Activated naive CD8-positive, alpha-beta T cell treated with anti-CD3 and anti-CD28 coated beads, Interleukin-2, amount 50 U/mL, for 16 hours (primary cell): ENCODE data around the gene TMEM130.
"Not testable (repeated sequence)": the region's sequence is repeated elsewhere in the genome, so short reads cannot be mapped to it uniquely, and the experiment has no call there.

ENCODE experiments used
- DNase-seq: peaks from one replicate; pipeline ENCODE4 v3.0.0-alpha.2; 2020; ENCODE audit warnings: low read depth, low spot score

Gene TMEM130

DNA sequence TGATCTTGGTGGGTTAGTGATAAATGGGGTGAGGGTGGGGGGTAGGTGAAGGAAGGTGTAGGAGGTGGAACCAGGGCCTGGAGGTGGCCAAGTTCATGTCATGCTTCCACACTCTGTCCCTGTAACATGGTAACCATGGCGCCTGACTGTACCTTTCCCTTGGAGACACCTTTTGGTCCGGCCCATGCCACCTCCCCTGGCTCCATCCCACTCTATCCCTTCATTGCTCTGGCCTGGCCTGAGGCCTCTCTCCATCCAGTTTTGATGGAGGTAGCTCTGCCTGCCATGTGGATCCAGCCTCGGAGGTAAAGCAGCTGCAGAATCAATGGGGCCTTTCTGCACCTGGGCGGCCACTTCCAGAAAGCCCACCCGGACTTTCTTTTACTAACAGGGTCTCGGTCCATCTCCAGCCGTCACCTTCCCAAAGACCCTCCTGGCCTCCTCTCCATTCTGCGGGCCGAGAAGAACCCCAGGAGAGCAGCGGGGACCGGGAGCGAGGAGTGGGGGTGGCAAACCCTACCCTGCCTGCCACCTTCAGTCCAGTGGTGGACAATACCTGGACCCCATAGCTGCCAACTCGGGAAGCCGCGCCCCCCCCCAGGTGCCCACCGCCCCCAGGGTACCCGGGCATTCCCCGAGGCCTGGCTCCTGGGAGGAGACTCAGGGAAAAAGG, 8.0 kb upstream of the TMEM130 start:
- DNase-seq = no peak

DNA sequence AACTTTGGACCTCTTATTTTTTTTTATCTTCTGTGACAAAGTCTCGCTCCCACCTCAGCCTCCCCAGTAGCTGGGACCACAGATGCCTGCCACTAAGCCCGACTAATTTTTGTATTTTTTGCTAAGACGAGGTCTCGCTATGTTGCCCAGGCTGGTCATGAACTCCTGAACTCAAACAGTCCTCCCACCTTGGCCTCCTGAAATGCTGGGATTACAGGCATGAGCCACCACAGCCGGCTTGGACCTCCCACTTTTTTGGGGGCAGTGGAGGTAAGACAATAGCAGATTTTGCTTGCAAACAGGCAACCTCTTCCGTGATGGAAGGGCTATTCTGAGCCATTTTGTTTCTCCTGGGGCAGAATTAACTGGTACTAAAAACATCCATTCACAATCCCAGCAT, 7.3 kb upstream of the TMEM130 start:
- no peak for DNase-seq

DNA sequence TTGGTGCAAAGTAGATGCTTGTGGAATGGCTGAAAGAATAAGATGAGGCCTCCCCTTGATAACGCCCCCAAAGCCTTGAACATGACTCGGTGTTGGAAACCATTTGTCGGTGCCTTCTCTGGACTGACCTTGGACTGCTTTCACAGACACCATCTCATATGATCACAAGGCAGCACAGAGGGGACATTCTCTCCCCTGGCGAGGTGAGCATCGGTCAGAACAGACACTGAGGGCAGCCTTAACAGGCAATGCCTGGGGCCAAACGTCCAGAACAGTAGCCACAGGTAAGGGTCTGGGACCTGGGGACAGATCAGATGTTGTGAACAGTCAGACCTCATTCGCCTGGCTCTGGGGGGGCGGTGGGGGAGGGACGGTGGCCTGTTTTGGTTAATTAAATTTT, 5.7 kb upstream of the TMEM130 start:
- no peak for DNase-seq

DNA sequence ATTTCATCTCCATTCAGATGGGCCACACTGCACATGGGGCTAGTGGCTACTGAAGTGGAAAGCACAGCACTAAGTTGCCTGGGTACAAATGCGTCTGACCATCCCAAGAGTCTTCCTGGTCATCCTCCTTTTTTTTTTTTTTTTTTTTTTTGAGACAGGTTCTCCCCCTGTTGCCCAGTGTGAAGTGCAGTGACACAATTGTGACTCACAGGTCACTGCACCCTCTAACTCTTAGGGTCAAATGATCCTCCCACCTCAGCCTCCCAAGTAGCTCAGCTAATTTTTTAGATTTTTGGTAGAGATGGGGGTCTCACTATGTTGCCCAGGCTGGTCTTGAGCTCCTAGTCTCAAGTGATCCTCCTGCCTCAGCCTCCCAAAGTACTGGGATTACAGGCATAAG, 5.1 kb upstream of the TMEM130 start:
- DNase-seq = no peak

DNA sequence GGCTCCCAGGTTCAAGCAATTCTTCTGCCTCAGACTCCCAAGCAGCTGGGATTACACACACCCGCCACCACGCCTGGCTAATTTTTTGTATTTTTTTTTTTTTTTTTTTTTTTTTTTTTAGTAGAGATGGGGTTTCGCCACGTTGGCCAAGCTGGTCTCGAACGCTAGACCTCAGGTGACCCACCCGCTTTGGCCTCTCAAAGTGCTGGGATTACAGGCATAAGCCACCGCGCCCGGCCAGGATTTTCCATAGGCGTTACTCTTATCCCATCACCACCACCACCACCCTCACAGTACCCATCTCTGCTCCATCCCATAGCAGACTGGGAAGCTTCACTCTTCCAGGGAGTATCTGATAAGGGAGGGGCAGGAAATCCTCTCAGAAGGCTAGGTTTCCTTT, 3.8 kb upstream of the TMEM130 start:
- not testable (repeated sequence) for DNase-seq

DNA sequence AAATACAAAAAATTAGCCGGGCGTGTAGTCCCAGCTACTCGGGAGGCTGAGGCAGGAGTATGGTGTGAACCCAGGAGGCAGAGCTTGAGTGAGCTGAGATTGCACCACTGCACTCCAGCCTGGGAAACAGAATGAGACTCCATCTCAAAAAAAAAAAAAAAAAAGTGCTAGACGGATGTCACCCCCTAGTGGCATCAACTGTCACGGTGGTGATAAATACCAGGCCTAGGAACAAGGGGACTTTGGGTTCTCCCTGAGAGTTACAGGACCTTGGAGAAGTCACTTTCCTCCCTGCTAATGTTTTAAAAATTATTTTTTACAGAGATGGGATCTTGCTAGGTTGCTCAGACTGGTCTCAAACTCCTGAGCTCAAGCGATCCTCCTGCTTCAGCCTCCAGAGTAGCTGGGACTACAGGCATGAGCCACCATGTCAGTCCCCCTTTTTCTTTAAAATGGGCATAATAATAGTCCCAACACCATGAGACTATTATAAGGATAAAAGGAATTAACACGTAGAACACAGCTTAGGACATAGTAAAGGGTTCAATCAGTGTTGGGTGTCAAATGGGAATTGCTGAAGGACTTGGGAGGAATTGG, 2.6 kb upstream of the TMEM130 start:
- DNase-seq = no peak

DNA sequence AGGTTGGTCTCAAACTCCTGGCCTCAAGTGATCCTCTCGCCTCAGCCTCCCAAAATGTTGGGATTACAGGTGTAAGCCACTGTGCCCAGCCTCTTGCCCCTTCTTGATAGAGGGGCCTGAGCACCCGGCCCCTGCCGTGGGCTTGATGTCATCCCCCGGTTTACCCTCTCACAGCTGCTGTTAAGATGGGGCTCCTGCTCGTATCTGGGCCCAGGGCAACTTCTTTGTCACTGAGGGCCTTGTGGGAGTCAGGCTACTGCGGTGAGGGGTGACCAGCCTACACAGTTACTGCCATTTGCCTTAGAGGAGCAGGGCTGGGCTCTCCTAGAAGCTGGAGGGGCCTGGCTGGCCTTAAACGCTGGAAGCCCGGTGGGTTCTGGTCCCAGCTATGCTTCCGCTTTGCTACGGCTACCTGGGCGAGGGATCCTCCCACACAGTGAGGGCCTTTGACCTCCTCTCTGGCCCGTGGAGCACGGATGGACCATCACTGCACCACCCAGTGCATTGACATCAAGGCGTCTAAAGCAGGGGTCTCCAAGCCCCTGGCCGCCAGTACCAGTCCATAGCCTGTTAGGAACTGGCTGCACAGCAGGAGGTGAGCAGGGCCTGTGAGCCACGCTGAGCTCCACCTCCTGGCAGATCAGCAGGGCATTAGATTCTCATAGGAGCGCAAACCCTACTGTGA, 1.1 kb upstream of the TMEM130 start:
- no peak for DNase-seq

DNA sequence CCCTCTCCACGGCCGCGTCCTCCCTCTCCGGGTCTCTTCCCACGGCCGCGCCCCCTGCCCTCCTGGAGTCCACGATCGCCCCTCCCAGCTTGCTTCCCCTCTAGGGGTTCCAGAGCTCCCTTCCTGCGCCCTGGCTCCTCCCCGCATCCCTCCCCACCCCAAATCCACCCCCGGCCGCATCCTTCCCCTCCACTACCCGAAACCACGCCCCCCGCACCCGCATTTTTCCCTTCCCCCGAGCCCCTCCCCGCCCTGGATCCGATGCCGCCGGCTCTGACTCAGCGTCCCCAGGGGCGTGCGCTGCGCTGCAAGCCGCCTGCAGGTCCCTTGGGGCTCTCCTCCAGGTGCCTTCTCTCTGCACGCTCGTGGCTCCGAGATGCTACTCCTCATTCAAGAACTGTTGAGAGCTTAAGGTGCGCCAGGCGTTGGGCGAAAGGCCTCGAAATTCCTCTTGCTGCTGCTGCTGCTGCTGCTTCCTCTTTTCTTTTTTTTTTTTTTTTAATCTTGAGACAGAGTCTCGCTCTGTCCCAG, 372 bp upstream of the TMEM130 start:
- peak; percentile 52 for DNase-seq

DNA sequence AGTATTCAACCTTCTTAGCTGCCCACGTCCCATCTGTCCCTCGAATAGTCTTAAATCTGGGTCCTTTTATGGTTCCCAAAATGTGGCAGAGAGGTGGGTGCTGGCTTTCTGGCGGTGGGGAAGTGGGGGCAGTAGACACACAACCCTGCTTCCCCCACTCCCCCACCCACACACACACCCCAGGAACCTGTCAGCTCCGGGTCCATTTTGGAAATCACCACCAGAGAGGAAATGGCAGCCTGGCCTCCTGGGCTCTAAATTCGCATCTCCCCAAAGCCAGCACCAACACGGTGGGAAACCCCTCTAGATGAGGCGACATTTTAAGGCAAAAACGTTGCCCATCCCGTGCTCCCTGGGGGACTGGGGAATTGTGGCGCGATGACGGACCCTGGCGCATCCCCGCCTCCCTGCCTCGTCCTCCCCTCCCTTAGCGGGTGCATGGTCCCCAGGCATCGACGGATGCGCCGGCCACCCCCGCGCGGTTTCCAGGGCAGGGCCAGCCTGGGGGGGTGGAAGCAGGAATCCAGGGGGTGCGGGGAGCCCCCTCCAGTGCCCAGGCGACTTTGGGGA, 702 bp downstream of the TMEM130 start:
- no peak for DNase-seq

DNA sequence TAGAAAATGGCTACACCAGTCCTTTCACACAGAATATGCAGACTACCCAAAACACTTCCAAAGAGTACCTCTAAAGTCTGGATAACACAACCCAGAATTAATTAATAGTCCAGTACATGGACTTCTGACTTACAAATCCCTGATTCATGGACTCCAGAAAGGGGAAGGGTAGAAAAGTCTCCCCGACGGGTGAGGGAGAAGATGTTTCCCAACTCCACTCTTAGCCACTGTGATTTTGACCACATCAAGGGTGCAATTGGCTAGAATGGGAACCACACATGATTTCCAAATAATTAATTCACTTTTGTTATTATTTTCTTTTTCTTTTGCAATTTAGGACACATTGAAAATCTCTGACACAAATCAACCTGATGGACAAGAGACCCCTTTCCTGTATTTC, 1.4 kb downstream of the TMEM130 start:
- no peak for DNase-seq

DNA sequence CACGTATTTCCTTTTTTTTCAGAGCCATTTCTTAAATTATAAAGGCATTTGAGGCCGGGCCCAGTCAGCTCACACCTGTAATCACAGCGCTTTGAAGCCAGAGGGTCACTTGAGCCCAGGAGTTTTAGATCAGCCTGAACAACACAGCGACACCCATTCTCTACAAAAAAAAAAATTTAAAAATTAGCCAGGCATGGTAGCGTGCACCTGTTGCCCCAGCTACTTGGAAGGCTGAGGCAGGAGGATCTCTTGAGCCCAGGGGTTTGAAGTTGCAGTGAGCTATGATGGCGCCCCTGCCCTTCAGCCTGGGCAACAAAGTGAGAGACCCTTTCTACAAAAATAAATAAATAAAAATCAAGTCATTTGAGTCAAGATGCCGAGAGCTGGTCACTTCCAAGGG, 3.0 kb downstream of the TMEM130 start:
- no peak for DNase-seq

DNA sequence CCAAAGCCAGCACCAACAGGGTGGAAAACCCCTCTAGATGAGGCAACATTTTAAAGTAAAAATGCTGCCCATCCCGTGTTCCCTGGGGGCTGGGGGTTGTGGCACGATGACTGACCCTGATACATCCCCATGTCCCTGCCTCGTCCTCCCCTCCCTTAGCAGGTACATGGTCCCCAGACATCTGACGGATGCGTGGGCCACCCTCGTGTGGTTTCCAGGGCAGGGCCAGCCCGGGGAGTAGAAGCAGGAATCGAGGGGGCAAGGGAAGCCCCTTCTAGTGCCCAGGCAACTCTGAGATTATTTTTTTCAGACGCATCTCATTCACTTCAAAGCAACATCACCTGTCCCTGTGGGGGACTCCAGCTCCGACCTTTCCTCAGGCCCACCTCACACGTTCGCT, 3.5 kb downstream of the TMEM130 start:
- no peak for DNase-seq

DNA sequence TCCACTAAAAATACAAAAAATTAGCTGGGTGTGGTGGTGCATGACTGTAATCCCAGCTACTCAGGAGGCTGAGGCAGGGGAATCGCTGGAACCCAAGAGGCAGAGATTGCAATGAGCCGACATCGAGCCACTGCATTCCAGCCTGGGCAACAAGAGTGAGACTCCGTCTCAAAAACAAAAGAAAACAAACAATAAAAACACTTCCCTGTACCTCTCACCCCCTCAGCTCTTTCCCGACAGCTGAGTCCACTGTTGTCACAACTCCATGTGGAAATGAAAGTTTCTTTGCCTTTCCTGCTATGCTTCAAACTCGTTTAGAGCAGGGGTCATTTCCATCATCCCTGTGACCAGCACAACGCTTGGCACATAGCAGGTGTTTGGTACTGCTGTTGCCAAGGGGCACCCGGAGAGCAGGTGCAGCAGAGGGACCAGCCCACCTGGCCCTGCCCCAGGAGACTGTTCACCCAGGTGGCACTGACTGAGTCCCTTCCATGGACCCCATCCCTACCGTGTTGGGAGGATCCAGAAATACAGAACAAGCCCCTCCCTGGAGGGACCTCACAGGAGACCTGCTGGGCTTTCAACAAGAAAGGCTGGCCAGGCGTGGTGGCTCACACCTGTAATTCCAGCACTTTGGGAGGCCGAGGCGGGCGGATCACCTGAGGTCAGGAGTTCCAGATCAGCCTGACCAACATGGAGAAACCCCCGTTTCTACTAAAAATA, 4.9 kb downstream of the TMEM130 start:
- no peak for DNase-seq

DNA sequence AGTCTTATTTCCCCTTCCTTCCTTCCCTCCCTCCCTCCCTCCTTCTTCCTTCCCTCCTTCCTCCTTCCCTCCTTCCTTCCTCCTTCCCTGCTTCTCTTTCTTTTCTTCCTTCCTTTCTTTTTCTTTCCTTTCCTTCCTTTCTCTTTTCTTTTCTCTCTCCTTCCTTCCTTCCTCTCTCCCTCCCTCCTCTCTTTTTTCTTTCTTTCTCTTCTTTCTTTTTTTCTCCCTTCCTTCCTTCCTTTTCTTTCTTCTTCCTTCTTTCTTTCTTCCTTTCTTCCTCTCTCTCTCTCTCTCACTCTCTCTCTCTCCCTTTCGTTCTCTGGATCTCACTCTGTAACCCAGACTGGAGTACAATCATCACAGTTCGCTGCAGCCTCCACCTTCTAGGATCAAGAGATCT, 6.2 kb downstream of the TMEM130 start:
- DNase-seq = no peak

DNA sequence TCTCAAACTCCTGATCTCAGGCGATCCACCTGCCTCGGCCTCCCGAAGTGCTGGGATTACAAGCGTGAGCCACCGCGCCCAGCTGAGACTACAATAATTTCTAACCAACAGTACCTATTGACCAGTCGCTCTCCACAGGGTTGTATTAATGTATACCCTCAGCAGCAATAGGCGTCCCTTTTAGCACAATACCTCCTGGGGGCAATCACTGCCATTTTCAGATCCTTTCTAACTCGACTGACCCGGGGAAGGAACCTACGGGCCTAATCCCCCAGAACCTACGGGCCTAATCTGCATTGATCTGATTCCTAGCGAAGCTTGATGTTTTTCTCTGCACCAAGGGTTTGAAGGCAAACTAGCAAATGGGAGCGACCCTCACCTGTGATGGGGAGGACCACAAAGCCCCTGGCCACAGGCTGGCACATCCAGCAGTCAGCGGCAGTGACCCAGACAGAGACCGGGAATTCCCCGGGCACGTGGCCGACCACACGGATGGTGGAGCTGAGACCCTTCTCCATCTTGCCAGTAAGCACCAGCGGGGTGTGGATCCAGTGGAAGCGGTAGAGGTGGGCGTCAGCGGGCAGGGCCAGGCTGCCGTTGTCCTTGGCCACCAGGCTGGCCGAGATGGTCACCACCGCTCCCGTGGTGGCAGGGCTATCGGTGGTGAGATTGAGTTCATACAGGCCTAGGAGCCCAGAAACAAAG, 6.9 kb downstream of the TMEM130 start:
- DNase-seq = no peak

DNA sequence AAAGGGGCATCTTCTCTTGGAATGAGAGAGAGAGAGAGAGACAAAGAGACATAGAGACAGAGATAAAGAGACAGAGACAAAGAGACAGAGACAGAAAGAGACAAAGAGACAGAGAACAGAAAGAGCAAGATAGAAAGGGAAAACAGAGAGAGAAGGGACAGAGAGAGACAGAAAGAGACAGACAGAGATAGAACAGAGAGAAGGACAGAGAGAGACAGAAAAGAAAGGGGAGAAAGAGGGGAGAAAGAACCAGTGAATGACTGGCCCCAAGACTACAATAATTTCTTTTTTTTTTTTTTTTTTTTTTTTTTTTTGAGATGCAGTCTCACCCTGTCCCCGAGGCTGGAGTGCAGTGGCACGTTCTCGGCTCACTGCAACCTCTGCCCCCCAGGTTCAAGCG, 7.6 kb downstream of the TMEM130 start:
- no peak for DNase-seq

DNA sequence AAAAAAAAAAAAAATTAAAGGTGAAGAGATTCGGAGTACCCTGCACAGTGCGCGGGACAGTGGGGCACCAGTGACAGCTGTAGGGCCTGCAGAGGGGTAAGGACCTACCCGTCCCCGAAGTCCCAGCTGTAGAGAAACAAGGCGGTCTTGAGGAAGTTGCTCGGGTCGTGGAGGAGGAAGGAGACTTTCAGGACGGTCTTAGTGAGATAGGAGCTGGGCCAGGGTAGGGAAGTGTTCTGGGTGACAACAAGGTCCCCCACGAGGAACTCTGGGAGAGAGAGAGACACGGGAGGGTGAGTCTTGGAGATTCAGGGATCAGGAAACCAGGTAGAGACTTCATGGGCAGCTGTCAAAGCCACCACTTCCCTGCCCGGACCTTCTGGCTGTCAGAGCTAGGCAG, 9.7 kb downstream of the TMEM130 start:
- no peak for DNase-seq

DNA sequence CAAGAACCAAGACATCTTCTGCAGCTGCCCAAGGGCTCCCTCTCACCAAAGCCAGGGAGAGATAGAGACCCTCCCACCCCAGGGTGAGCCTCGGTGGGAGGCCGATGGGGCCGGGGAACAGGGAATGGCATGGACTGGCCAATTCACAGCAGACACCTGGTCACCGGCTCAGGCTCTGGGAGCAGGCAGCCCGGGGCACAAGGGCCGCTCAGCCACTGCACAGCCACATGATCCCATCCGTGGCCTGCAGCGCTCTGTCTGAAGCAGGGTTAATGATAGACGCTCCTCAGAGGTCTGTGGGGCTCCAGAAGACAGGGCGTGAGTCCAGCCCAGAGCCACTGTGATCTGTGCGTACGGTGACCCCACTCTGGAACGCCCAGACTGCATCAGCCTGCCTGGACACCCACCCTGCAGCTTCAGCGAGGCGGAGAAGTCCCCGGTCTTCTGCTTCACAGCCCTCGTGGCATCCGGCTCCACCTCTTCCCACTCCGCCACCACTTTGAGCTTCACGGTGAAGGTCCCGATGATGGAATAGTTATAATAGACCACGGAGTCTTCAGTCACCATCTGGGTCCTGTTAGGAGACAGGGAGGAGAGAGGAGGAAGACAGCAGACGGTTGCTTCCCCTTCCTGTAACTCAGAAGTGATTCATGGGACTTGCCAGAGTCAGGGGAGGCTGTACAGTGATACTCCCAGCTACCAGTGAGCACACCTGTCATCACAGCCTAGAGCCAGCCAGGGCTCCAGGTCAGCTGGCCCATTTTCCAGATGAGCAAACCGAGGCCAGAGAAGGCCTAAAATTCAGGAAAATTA, 14.0 kb downstream of the TMEM130 start:
- DNase-seq = no peak

DNA sequence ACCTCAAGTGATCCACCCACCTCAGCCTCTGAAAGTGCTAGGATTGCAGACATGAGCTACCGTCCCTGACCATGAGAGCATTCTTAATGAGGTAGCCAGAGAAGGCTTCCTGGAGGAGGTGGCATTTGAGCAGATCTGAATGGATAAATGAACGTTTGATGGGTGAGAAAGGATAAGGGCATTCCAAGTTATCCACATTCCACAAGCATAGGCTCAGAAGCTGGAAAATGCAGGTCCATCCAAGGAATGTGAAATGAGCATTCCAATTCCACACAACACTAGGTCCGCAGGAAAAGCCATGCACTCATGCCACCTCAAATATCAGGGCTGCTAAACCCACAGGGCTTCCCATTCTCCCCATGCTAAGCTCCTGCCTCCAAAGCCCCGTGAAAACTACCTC, 17.0 kb downstream of the TMEM130 start:
- DNase-seq = no peak

DNA sequence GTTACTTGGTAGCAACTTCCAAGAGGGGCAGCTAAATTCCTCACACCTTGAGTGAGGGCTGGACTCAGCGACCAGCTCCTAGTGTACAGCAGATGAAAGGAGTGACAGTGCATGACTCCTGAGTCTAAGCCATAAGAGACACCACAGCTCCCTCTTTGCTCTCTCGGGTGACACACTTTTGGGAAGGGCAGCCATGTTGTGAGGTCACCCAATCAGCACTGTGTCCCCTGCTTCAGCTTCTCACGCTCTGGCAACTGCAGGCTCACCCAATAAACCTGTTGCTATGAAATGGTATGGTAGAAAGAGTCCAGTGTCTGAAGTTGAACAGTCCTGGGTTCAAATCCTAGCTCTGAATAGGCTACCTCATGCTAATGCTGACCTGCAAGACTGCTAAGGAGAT, 20.9 kb downstream of the TMEM130 start:
- DNase-seq = no peak

DNA sequence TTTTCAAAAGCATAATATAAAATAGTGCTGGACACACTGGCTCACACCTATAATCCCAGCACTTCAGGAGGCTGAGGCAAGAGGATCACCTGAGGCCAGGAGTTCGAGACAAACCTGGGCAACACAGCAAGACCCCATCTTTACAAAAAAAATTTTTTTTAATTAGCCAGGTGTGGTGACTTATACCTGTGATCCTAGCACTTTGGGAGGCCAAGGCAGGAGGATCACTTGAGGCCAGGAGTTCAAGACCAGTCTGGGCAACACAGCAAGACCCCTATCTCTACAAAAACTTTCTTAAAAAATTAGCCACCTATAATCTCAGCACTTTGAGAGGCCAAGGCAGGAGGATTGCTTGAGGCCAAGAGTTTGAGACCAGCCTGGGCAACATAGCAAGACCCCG, 27.3 kb downstream of the TMEM130 start:
- not testable (repeated sequence) for DNase-seq
